ENCODE data around the gene CCDC107. TPM values are rescaled to one million over a fixed set of nuclear protein-coding genes. Genes with fewer than 3 reads are reported as not detected.

The CCDC107 gene
- polyA plus RNA-seq, 1 donor from 2014 or later = 77.4 TPM

DNA sequence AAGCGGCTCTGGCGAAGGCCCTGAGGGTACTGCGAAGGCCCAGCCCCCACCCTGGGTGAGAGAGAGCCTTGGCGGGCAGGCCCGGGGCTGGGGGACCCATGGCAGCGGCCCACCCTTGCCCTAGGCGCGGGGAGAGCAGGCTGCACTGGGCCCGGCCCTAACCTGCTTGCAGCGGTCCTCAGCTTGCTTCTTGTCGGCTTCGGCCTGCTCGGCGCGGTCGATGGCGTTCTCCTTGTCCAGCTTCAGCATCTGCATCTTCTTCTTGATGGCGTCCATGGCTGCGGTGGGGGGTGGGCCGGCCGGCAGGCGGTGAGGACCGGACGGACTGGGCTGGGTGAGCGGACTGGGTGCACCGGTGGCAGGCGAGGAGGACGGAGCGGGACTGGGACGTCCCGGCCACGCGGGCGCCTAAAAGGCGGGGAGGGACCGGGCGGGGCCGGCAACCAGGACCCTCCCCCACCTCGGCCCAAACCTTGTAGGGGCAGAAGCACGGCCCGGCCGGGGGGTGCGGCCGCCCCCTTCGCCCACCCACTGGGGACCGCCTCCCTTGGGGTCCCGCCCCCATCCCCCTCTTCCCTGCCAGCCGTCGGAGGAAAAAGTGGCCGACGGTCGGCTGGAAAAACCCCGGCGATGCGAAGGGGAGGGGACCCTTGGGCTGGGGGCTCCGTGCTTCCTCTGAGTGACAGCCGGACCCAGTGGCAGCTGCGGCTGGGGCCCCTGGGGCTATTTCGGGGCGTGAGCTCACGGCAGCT is 31.6 kb downstream of the CCDC107 start, which contains the start of gene TPM2:
TSS of gene TPM2 (minus strand) at position 384 of the 752 bp plus-strand sequence. CDS start at position 276, 108 bp downstream.
- Mint-ChIP-seq H3K4me3 (peak within 1 kb of the TSS; percentile 83 to 92 (median 92)), H3K27me3 (no peaks in the 10 kb centered on the region), H3K4me1 (peaks cover 0 to 6% (median 4%) of the 10 kb centered on the region in 3 donors), H3K27ac (peak within 1 kb of the TSS in 1 of 3 donors; percentile 73), H3K36me3 (no peaks in the 10 kb centered on the region), H3K9me3 (no peaks in the 10 kb centered on the region)

- Mint-ChIP-seq H3K4me1 (peaks cover 0 to 6% (median 5%) of the 10 kb centered on the region in 3 donors), H3K36me3 (no peaks in the 10 kb centered on the region), H3K27me3 (no peaks in the 10 kb centered on the region), H3K9me3 (no peaks in the 10 kb centered on the region), H3K27ac (peak overlapping the region in 1 of 3 donors; percentile 73), H3K4me3 (peak overlapping the region; percentile 71 to 92 (median 88))
Measured at GRCh38 chr9:35690294-35690613, 32.2 kb downstream of the CCDC107 start.

DNA sequence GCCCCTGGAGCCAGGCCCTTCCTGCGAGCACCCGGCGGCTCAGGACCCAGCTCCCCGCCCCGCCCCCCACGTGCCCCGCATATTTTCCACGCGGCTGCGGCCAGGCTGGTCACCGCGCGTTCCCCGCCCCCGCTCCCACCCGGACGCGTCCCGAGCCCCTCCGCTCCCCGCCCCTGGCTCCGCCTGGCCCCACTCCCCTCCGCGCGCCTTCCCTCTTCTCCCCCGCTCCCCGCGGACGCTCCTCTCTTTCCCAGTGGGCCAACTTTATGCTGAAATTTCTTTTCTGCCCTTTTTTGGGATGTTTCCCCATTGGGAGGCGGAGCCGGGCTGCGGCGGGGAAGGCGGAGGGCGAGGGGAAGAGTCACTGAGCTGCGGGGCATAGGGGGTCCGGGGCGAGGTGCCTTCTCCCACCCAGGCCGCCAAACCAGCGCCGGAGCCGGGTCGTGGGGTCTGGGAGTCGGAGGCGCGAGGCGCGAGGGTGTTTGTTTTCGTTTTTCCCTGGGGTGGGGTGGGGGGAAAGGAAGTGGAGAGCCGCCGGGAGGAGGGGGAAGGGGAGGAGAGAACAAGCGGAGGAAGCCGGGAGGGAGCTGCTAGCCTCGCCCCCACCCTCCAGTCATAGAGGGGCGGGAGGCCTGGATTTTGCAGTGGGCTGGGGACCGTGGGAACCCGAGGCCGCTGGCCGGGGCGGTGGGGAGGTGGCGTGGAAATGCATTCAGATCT is 32.7 kb downstream of the CCDC107 start:
- H3K4me1 Mint-ChIP-seq = peaks cover 0 to 6% (median 5%) of the 10 kb centered on the region in 3 donors
- H3K9me3 Mint-ChIP-seq = no peaks in the 10 kb centered on the region
- H3K27me3 Mint-ChIP-seq = no peaks in the 10 kb centered on the region
- H3K27ac Mint-ChIP-seq = peak overlapping the region in 2 of 3 donors; percentile 65 to 73
- peak overlapping the region; percentile 83 to 92 (median 92) for H3K4me3 Mint-ChIP-seq
- H3K36me3 Mint-ChIP-seq = no peaks in the 10 kb centered on the region

DNA sequence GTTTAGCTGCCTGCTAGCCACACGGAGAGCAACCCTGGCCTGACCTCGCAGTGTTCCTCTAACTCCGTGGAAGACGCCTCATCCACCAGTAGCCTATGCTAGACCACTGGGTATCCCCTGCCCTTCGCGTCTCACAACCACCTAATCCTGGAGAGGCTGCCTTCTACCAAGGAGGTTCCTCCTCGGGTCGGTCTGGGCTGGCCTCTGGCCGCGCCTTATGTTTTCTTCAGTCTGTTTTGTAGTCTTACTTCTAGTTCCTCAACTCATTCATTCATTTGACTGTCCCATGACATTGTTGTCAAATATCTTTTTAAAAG is 33.2 kb downstream of the CCDC107 start:
- Mint-ChIP-seq H3K9me3 (no peaks in the 10 kb centered on the region), H3K4me3 (peak overlapping the region; percentile 83 to 92 (median 92)), H3K4me1 (peaks cover under 1 to 6% (median 6%) of the 10 kb centered on the region in 3 donors), H3K27ac (peak overlapping the region in 1 of 3 donors; percentile 65), H3K36me3 (no peaks in the 10 kb centered on the region), H3K27me3 (no peaks in the 10 kb centered on the region)

- peak overlapping the region in 2 of 3 donors; percentile 65 to 74 for H3K27ac Mint-ChIP-seq
- H3K27me3 Mint-ChIP-seq = no peaks in the 10 kb centered on the region
- H3K4me3 Mint-ChIP-seq = peak overlapping the region; percentile 57 to 92 (median 87)
- no peaks in the 10 kb centered on the region for H3K36me3 Mint-ChIP-seq
- H3K4me1 Mint-ChIP-seq = peaks cover 6 to 12% (median 9%) of the 10 kb centered on the region in 3 donors
- H3K9me3 Mint-ChIP-seq = no peaks in the 10 kb centered on the region
Measured at GRCh38 chr9:35691757-35692301, 33.7 kb downstream of the CCDC107 start.

- Mint-ChIP-seq H3K27ac (no peak overlapping the region), H3K9me3 (no peaks in the 10 kb centered on the region), H3K4me1 (peaks cover 6 to 12% (median 6%) of the 10 kb centered on the region in 3 donors), H3K27me3 (no peaks in the 10 kb centered on the region), H3K4me3 (no peak overlapping the region), H3K36me3 (no peaks in the 10 kb centered on the region)
Measured at GRCh38 chr9:35695943-35696401, 37.9 kb downstream of the CCDC107 start.

DNA sequence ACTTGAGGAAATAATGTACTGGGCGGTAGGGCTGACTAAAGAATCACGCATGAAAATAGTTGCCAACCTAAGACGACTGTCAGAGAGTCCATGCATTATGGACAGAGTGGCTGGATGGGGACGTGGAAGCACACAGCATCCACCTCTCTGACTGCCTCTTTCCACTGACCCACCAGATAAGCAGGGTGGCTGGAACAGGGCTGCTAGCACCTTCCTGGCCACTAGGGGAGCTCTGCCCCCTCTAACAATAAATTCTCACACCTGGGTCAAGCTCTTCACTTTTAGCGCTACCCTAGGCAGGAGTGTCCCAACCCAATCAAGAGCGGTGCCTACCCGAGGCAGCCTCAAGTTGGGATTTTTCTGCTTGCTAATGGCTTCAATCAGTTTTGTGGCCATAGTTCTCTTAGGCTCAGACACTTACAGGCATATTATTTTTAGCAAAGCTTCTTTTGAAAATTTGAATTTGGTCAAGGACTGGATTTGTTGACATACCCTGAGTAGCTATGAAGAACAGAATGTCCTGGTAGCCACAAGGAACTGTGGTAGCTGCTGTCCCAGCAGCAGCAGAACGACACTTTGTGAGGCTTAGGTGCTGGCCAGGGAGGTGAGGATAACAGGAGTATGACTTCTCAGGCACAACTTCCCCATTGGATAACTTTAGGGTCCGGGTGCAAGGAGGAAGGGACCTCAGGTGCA is 38.6 kb downstream of the CCDC107 start:
- H3K4me3 Mint-ChIP-seq = peak overlapping the region in 1 of 4 donors; percentile 5
- H3K9me3 Mint-ChIP-seq = no peaks in the 10 kb centered on the region
- no peaks in the 10 kb centered on the region for H3K27me3 Mint-ChIP-seq
- H3K36me3 Mint-ChIP-seq = no peaks in the 10 kb centered on the region
- peaks cover 5 to 10% (median 6%) of the 10 kb centered on the region in 3 donors for H3K4me1 Mint-ChIP-seq
- peak overlapping the region in 2 of 3 donors; percentile 46 to 85 for H3K27ac Mint-ChIP-seq

GRCh38 chr9:35697486-35697885 is 39.4 kb downstream of the CCDC107 start:
- Mint-ChIP-seq H3K9me3 (no peaks in the 10 kb centered on the region), H3K27ac (peak overlapping the region in 1 of 3 donors; percentile 85), H3K27me3 (no peaks in the 10 kb centered on the region), H3K36me3 (no peaks in the 10 kb centered on the region), H3K4me1 (peaks cover 4 to 8% (median 6%) of the 10 kb centered on the region in 3 donors), H3K4me3 (no peak overlapping the region)

DNA sequence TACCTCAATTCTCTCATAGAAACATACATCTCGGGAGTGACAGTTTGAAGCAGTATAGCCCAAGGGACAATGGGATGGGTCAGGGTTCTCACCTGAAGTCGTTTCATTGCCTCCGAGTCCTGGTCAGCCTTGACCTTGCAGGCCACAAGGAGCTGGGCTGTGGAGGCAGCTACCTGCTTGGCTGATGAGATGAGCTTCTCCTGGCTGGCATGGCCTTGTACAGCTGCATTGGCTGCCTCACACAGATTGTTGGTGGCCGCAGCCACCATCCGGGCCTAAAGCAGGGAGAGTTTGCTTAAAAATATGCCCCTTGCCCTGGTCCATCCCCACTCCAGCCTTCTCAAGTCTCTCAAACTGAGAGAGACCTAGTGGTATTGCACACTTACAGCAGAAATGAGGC is 40.1 kb downstream of the CCDC107 start:
- Mint-ChIP-seq H3K36me3 (no peaks in the 10 kb centered on the region), H3K9me3 (no peaks in the 10 kb centered on the region), H3K27me3 (no peaks in the 10 kb centered on the region), H3K4me3 (no peak overlapping the region), H3K27ac (peak overlapping the region in 1 of 3 donors; percentile 82), H3K4me1 (peaks cover 4 to 8% (median 6%) of the 10 kb centered on the region in 3 donors)

- no peaks in the 10 kb centered on the region for H3K9me3 Mint-ChIP-seq
- peaks cover 1% of the 10 kb centered on the region for H3K36me3 Mint-ChIP-seq
- H3K27ac Mint-ChIP-seq = no peak overlapping the region
- no peak overlapping the region for H3K4me3 Mint-ChIP-seq
- H3K4me1 Mint-ChIP-seq = peaks cover 6% of the 10 kb centered on the region in 3 donors
- no peaks in the 10 kb centered on the region for H3K27me3 Mint-ChIP-seq
Measured at GRCh38 chr9:35700031-35700430, 41.9 kb downstream of the CCDC107 start.

- no peak overlapping the region for H3K4me3 Mint-ChIP-seq
- no peaks in the 10 kb centered on the region for H3K9me3 Mint-ChIP-seq
- peaks cover 6% of the 10 kb centered on the region in 3 donors for H3K4me1 Mint-ChIP-seq
- H3K27ac Mint-ChIP-seq = no peak overlapping the region
- no peaks in the 10 kb centered on the region for H3K27me3 Mint-ChIP-seq
- H3K36me3 Mint-ChIP-seq = peaks cover 1% of the 10 kb centered on the region
Measured at GRCh38 chr9:35700942-35701341, 42.9 kb downstream of the CCDC107 start.

GRCh38 chr9:35702696-35703095 is 44.6 kb downstream of the CCDC107 start:
- H3K27ac Mint-ChIP-seq = peak overlapping the region in 1 of 3 donors; percentile 54
- no peaks in the 10 kb centered on the region for H3K27me3 Mint-ChIP-seq
- H3K4me1 Mint-ChIP-seq = peaks cover 0 to 4% (median 0%) of the 10 kb centered on the region in 3 donors
- H3K9me3 Mint-ChIP-seq = no peaks in the 10 kb centered on the region
- H3K4me3 Mint-ChIP-seq = no peak overlapping the region
- peaks cover 1% of the 10 kb centered on the region for H3K36me3 Mint-ChIP-seq

DNA sequence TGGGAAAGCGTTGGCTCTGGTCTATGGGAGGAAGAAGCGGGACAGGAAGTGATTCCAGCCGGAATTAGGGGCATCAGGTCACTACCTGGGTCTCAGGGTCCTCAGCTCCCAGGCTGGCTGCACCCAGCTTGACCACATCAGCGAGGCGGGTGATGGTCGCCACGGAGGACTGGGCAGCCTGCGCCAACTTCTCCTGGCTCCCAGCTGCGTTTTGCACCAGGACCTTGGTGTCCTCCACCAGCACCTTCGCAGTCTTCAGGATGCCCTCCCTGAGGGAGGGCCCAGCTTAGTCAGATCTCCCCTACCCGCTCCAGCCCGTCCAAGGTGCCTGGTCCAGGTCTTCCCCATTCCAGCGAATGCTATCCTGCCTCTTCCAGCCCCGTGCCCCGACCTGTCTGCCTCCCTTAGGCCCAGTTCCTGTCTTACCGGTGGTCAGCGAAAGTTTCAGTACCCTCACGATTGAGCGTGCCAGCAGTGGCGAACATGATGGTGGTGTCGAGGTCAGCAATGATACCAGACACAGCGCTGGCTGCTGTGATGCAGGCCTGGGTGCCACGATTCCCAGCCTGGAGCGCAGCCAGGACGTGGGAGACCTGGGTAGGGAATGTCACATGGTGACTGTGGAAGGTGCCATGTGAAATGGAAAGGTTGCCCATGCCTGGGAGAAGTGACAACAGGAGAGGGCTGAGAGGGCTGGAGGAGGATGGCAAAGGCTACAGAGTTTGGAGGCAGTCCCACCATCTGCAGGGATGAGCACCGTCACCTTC is 46.0 kb downstream of the CCDC107 start:
- Mint-ChIP-seq H3K4me1 (peaks cover 0 to 4% (median 0%) of the 10 kb centered on the region in 3 donors), H3K27me3 (no peaks in the 10 kb centered on the region), H3K4me3 (no peak overlapping the region), H3K9me3 (no peaks in the 10 kb centered on the region), H3K36me3 (peaks cover 3% of the 10 kb centered on the region), H3K27ac (no peak overlapping the region)

DNA sequence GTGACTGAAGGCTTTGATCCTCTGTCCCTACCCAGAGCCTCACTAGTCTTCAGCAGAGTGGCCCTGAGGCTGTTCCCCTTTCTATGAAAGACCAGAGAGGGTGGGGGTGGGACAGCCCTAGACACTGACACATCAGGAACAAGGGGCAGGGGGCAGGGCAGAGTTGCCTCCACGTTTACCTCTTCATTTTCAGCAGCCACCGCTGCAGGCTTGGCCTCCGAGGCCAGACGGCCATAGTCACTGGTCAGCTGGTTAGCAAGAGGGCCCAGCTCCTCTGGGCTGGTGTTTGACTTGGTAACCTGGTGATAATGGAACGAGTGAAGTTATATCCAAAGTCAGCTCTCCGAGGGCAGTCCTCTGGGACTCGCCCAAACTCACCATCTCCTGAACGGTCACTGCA is 47.3 kb downstream of the CCDC107 start:
- no peaks in the 10 kb centered on the region for H3K9me3 Mint-ChIP-seq
- H3K4me3 Mint-ChIP-seq = no peak overlapping the region
- peaks cover 3% of the 10 kb centered on the region for H3K36me3 Mint-ChIP-seq
- peaks cover 0 to 4% (median 0%) of the 10 kb centered on the region in 3 donors for H3K4me1 Mint-ChIP-seq
- H3K27me3 Mint-ChIP-seq = no peaks in the 10 kb centered on the region
- no peak overlapping the region for H3K27ac Mint-ChIP-seq

Measured in IgD-negative memory B cell (primary cell).